Measurements from ENCODE around the gene OTOF.

GRCh38 chr2:26455037-26455669, 22.8 kb downstream of the OTOF start:
- TF ChIP-seq EZH2 (IDR thresholded peaks at IDR 0.05; ENCODE audit: insufficient read depth, poor library complexity, severe bottlenecking) (no peak), EZH2phosphoT487 (IDR thresholded peaks at IDR 0.05; ENCODE audit: insufficient read depth, low read depth) (no peak)
